Measurements from ENCODE around the gene OPRL1.

Gene OPRL1

GRCh38 chr20:64146936-64147477, 67.1 kb downstream of the OPRL1 start:
- DNase-seq, result no peak

DNA sequence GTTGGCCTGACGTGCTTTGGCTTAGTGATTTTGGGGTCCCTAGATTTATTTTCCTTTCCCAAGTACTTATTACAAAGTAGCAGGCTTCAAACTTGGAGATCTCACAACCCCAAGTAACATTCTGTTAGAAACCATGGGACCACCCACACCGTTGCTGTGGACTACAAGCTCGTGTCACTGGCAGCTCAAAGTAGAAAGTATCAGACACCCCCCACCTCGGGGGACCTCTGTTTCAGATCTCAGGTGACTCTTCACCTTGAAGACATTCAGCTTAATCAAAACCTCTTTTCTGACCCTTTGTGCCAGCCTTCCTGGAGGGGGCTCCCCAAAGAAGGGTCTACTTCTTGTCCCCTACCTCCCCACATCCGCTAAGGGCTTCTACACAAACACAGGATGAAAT, 68.7 kb downstream of the OPRL1 start:
- no peak for DNase-seq

- DNase-seq, result no peak
Measured at GRCh38 chr20:64149141-64149540, 69.3 kb downstream of the OPRL1 start.

DNA sequence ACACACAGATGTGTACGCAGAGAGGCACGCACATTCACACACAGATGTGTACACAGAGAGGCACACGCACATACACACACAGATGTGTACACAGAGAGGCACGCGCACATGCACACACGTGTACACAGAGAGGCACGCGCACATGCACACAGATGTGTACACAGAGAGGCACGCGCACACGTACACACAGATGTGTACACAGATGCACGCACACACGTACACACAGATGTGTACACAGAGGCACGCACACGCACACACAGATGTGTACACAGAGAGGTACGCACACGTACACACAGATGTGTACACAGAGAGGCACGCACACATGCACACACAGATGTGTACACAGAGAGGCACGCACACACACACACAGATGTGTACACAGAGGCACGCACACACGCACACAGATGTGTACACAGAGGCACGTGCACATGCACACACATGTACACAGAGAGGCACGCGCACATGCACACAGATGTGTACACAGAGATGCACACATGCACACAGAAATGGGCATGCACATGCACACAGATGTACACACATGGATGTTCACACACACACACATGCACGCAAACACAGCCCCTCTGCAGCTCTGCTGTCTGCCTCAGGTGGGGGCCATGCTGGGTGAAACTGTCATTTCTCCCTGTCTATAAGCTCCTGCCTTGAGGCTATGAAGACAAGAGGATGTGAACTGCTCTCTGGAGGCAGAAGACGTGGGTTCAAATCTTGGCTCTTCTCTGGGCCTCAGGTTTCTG, 70.1 kb downstream of the OPRL1 start:
- no peak for DNase-seq

Data from RPMI8226 (cell line).